ACHN (cell line): ENCODE data around the gene BMP6.
A peak's percentile ranks its signal among the peaks of the same experiment; 100 is the strongest.

Experiments used
- DNase-seq: peaks from one replicate; pipeline ENCODE4 v3.0.0-alpha.2; 2015
- in situ Hi-C: cut with HindIII; loops from 2 replicates; pipeline ENCODE4 v1.10.0; 2017; ENCODE audit warnings: low sequenced_read_pairs, low pct_ligation_motif_present, low pct_unique_long_range_greater_than_20kb

Gene BMP6

DNA sequence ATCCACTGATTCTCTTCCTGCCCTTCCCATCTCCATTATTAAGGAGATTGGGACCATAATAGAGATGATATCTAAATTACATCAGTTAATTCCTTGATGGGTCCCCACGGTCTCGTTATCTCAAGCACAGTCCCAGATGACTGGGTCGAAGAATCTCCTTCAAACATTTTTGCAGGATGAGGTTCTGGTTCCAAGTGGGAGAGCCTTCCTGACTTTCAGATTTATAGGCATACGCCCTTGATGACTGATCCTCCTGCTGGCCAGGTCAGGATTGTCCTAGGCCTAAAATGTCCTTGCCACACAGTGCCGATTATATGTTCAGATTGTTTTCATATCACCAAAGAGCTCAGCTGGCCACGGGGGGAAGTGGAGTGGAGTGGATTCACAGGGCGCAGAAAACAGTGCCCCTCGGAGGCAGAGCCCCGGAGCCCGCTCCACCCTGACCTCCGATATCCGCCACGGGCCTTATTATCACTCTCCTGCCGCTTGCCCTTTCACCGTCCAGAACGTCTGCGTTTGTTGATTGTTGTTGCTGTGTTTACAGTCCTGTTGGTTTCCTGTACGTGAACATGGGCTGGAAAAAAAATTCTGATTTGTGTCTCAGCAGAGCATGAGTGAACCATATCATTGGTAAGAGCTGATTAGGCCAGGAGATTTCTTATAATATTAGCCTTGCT is 8.9 kb downstream of the BMP6 start:
- in situ Hi-C loops, result no loop called here
- no peak for DNase-seq

DNA sequence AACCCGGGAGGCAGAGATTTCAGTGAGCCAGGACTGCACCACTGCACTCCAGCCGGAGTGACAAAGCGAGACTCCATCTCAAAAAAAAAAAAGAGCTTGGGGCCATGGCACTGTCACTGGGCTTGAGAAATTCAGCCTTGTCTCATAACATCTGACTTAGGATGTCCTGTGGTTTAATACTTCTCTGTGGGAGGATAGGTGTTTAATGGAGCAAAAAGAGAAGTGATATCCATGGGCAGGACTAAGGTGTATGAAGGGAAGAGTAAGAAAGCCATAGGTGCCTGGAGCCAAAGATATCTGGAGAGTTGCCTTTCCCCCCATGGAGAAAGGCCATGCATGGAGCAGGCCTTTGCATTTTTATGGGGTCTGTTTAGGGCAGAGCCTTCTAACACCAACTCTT is 11.2 kb downstream of the BMP6 start:
- in situ Hi-C loops, result no loop called here
- DNase-seq, result no peak

DNA sequence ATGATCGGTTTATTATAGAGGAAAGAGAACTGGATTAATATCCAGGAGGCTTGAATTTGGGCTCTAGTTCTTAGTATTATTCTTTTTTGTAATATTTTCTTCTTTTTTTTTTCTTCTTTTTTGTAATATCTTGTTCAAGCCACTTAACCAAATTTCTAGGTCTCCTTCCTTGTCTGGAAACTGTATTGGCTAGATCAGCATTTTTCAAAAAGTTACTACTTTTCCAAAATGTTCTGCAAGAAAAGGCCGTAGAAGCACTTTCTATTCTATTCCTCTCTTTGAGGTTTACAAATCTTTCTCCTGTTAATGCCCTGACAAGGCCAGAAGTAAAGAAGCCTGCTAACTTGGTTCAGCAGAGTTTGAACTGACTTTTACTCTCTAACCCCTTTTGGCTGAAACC is 12.0 kb downstream of the BMP6 start:
- in situ Hi-C loops, result no loop called here
- no peak for DNase-seq

DNA sequence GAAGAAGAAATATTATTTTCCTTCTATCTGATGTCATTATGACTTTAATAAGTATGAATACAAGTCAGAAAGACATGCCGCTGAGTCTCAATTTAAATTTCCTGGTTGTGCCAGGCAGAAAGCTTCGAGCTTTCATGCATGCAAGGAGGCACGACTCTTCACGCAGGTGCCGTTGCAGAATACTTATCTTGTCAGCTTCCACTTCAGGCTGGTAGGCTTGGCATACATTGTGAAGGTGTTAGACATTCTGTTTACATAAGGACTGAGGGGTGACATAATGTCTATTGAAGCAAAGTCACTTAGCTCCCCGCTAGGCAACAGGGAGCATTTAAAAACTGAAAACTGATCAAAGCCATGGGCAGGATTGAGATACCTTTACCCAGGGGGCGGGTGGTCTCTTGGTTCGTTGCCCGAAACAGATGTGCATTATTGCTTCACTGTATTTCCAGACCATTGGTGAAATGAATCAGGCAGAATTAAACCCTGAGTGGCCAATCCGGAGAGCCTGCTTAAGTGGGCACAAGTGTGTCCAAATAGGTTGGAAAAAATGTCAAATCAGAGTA is 16.4 kb downstream of the BMP6 start:
- DNase-seq, result no peak
- in situ Hi-C loops, result no loop called here

DNA sequence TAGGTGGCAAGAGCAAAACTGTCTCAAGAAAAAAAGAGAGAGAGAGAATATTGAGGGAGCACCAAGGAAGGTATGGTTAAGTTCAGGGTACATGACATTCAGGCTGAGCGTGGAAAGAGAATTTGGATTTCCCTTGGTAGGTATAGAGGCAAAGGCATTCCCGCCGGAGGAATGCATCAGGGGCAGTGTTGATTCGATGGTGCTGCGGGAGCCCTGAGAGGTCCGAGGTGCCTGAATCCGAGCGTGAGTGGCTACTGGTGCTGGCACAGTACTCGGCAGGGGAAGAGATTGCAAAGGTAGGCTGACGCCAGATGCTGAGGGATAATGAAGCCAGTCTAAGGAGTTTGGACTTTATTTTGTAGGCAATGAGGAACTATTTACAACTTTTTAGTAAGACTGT is 20.0 kb downstream of the BMP6 start:
- in situ Hi-C loops, result no loop called here
- DNase-seq, result no peak

DNA sequence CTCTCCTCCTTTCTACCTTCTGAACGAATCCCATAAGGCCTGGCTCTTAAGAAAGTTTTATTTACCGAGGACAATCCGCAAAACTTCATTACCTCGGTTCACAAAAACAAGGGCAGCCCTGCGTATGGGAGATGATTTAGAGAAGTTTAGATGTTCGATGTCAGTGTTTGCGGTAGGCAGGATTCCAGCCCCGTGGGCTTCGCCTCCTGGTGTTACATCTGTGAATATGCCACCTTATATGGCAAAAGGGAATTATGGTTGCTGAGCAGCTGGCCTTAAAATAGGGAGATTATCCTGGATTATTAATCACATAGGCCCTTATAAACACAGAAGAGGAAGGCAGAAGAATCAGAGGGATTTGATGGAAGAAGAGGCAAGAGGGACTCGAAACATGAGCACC is 21.1 kb downstream of the BMP6 start:
- DNase-seq, result no peak
- in situ Hi-C loops, result no loop called here

DNA sequence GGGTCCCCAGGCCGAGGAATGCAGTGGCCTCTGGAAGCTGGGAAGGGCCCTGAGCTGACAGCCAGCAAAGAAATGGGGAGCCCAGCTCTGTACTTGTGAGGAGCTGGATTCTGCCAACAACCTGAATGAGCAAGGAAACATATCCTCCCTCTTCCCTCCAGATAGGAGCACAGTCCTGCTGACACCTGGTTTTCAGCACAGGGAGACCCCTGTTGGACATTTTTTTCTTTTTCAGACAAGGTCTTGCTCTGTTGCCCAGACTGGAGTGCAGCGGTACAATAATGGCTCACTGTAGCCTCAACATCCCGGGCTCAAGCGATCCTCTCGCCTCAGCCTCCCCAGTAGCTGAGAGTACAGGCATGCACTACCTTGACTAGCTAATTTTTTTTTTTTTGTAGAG is 21.5 kb downstream of the BMP6 start:
- no peak for DNase-seq
- in situ Hi-C loops, result no loop called here

DNA sequence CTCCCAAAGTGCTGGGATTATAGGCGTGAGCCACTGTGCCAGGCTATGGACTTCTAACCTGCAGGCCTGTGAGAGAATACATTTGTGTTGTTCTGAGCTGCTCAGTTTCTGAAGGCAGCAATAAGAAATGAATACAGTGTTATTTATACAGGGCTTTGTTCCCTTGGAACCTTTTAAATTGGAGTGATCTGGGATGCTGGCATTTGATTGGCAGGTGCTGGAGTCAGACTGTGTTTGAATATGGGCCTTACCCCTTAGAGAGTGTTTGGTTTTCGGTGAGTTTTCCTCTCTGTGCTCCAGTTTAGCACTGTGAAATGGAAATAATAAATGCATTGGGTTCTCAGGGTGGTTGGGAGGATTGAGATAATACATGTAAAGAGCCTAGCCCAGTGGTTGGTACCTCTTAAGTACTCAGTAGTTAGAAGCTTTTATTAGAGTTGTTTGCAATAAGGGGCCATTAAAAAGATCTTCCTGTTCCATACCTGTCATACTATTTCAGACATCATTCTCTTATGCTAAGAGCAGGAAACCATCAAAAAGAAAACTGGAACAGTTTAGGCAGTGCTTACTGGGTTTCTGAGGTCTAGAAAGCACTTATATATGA is 22.1 kb downstream of the BMP6 start:
- in situ Hi-C loops, result no loop called here
- no peak for DNase-seq

DNA sequence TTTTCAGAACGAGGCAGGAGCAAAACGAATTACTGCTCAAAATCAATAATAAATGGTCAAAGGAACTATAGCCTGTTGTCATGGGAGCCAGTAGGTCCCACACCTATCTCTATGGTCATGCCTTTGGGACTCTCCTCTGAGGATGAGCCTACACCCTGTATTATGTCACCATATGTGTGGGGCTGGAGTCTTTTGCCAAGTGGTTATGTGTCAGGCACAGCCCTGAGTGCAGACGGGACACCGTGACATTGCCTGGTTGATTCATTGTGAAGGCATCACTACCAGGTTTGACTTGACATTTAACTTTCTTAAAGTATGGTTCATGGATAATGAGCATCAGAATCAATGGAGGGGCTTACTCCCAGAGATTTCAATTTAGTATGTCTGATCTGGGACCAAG is 23.6 kb downstream of the BMP6 start:
- in situ Hi-C loops, result no loop called here
- no peak for DNase-seq

DNA sequence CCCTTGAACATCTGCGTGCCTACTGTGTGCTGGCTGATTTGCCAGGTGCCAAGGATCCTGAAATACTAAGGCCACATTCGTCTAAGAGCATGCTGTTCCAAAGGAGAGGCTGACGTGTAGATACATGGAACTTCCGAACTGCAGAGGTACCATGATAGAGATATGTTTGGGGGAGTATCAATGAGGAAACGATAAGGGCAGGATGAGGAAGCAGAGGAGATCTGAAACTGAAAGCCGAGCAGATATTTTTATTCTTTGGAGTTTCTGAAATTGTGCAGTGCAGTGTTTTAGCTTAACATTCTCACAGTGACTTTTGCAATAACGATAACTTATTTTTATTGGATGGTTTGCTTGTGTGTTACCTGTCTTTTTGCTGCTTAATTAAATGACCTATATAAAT is 24.3 kb downstream of the BMP6 start:
- in situ Hi-C loops, result no loop called here
- DNase-seq, result no peak

DNA sequence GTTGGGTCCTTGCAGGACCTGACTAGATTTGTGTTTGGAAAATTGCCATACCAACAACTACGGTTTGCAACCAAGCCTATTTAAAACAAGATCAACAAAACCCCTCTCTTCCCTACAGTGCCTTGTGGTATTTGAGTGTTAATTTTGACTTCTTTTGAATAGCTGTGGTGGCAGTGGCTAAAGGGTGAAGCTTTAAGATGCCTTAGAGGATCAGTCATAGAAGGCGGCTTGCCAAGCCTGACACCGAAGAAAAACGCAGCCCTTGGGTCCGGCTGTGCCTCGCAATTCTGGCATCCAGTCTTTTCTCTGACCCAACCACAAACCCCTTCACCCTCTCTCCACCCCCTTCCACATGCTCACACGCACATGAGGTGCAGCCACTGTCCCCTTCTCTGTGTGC is 32.6 kb downstream of the BMP6 start:
- in situ Hi-C loops, result no loop called here
- DNase-seq, result peak; percentile 82

DNA sequence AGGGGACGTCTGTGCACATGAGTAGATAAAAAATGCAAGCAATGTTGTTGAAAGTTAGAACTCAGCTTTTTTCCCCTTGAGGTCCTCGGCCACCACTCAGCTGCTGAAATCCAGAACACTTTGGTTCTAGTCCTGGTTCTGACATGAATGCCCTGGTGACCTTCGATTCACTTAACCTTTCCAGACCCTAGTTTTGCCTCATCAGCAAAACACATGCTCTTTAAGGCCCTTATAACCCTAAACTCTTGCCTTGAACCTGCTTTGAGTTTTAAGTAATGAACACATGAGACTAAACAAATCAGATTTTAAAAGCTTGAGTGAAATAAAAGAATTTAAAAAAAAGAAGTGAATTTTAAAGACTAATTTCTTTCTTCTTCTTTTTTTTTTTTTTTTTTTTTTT is 33.4 kb downstream of the BMP6 start:
- DNase-seq, result no peak
- in situ Hi-C loops, result no loop called here

DNA sequence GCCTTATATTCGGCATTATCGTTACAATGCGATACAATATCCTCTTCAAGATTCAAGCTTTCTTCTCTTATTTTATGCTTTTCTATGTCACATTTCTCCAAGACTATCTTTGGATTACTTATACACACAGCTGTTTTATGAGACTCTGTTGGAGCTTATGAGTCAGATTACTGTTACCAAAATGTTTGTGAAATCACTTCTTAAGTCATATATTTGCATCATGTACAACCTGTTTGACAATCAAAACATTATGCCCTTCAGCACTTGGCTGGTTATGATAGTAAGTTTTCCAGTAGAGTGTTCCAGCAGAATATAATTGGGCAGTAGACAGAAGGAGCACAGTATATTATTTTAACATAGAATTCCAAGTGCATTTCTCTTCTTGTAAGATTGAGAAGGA is 35.2 kb downstream of the BMP6 start:
- in situ Hi-C loops, result no loop called here
- no peak for DNase-seq

DNA sequence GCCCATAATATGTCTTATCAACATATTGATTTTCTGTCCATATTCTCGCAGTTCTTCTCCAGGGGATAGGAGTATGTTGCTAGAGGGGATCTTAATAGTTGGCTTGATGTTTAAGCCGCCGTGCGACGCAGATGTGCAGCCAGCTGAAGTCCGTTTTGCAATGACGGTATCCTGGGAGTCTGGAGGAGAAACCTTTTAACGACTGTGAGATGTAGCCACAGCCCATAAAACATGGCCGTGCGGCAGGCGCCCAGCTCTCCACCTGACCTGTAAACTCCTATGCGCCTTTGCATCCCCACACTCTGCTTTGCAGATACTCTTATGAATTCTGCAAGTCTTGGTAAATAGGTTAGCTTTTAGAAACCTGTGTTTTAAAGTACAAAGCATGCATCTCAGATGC is 36.9 kb downstream of the BMP6 start:
- in situ Hi-C loops, result no loop called here
- no peak for DNase-seq

DNA sequence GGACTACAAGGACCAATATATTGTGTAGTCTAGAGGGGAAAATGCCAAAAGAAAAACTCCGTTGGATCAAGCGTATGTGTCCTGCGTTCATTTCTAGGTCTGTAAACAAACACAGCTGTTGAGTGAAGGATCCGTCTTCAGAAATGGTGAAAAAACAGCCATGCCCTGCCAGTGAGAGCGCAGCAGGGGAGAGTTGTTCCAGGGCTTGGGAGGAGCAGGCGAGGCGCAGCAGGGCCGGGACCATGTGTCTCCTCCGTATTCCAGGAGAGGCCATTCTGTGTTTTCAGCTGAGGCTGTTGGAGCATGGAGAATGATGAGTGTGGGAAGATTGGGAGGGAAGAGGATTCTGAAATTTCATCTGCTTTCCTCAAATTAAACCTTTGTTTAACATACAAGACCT is 38.0 kb downstream of the BMP6 start:
- DNase-seq, result no peak
- in situ Hi-C loops, result no loop called here

DNA sequence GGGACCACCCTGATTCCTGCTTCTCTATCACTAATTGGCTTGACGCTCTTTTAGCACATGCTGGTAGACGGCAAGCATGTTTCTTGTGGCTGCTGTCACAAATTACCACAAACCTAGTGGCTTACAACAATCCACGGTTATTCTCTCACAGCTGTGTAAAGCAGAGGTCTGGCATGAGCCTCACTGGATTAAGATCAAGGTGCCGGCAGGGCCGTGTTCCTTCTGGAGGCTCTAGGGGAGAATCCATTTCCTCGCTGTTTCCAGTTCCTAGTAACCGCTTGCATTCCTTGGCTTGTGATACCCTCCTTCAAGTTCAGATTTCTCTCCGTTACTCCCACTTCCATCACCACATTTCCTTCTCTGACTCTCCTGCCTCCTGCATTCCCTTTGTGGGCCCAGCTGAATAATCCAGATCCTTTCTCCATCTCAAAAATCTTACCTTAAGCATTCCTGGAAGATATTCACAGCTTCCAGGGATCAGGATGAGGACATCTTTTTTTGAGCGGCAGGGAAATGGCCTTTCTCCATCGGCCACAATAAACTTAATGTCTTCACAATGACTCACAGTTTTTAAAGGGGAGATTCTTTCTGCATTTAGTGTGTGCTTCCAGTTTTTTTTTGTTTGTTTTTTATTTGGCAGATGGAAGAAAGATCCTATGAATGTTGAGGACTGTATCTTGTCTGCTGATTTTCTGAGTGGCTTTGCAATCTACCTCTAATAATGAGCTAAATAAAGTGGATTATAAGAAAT is 39.9 kb downstream of the BMP6 start:
- in situ Hi-C loops, result no loop called here
- DNase-seq, result no peak

DNA sequence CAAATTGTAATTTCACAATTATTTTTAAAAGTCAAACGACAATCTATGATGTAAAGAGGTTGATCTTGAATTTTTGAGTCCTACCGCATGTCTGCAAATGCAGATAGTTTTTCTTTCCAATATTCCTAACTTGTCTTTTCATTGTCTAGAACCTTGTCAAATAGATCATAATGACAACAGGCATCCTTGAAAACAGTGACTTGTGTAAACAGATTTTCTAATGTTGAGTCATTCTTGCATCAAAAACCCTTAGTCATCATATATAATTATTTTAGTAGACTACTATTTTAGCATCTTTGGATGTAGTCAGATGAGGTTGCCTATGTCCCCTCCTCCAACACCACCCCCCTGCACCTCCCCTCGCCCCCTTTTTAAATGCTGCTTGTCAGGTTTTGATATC is 43.8 kb downstream of the BMP6 start:
- in situ Hi-C loops, result no loop called here
- no peak for DNase-seq

DNA sequence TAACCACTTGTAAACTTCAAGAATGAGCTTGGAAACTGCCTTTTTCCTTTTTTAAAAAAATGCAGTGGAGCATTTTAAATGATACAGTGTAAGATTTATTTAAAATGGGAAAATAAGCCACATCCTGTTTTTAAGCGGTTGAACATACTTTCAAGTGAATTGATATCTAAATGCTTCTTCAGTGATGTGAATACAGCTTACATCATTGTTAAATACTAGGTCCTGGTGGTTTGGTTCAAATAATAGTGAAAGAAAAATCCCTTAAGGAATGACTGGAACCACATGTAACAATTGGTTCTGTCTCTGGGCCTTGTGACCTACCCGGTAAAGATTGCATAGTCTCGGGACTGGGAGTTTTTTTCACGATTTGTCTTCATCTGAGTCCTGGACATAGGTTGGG is 44.2 kb downstream of the BMP6 start:
- in situ Hi-C loops, result no loop called here

DNA sequence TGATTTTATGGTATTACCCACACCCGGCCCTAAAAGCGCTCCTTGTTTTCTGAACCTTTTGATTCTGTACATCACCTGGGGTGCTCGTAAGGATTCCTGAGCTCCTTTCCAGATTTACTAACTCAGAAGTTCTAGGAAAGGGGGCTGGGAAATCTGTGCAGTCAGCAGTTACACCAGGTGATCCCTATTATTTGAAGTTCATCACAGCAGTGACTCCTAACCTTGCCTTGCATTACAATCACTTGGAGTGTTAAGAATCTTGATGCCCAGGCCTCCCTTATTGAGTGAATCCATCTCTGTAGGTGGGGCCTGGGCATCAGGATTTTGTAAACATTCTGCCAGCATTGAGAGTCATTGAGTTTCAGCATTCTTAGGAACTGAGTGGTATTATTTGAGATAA is 44.7 kb downstream of the BMP6 start:
- in situ Hi-C loops, result no loop called here
- DNase-seq, result no peak

More for the DNA sequence above, 44.2 kb downstream of the BMP6 start:
- DNase-seq, result no peak

DNA sequence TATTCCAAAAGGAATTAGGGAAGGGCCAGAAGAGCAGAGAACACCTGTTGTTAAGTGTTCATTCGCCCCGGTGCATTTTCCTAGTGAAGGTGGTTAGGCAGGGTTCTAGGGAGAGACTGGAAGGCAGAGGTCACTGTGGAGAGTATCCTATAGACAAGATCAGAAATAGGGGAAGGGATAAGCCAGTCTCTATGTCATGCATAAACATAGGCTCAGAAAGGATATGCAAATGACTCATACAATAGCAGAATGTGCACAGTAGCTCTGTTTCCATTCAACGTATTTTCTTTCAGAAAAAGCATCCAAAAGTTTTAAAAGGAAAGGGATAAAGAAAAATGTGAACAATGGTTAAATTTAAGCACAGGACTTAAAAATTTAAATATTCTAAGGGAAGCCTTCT is 47.4 kb downstream of the BMP6 start:
- no peak for DNase-seq
- in situ Hi-C loops, result no loop called here
